ENCODE data around the gene PRKG2. TPM values are rescaled to one million over a fixed set of nuclear protein-coding genes. Genes with fewer than 3 reads are reported as not detected.

Gene PRKG2
- total RNA-seq, 1 donor from 2014 or later = 2.3 TPM

- H3K27me3 Mint-ChIP-seq (ENCODE audit: insufficient read depth, low read depth) = no peaks in the 10 kb centered on the region
- Histone ChIP-seq H3K36me3 (no peaks in the 10 kb centered on the region), H3K9ac (no peak overlapping the region), H3K27me3 (no peaks in the 10 kb centered on the region), H4K20me1 (ENCODE audit: low read depth) (no peaks in the 10 kb centered on the region), H3K4me2 (no peak overlapping the region), H3K9me3 (ENCODE audit: low read depth) (no peaks in the 10 kb centered on the region), H3K4me1 (no peaks in the 10 kb centered on the region), H3K4me3 (no peak overlapping the region), H3K79me2 (ENCODE audit: low read depth) (no peaks in the 10 kb centered on the region), H3K27ac (no peak overlapping the region), H2AFZ (replicated peaks) (peak overlapping the region; percentile 97), H3F3A (ENCODE audit: low read depth) (no peaks in the 10 kb centered on the region)
- H3K9me3 Mint-ChIP-seq = no peaks in the 10 kb centered on the region
- TF ChIP-seq EZH2phosphoT487 (IDR thresholded peaks at IDR 0.05) (no peak), EZH2 (IDR thresholded peaks at IDR 0.05) (no peak)
- no peak overlapping the region for H3K27ac Mint-ChIP-seq
- DNase-seq (ENCODE audit: low spot score) = no peak
- no peaks in the 10 kb centered on the region for H3K4me1 Mint-ChIP-seq
- no peak overlapping the region for H3K4me3 Mint-ChIP-seq
- no peaks in the 10 kb centered on the region for H3K36me3 Mint-ChIP-seq
These were observed 44.0 kb upstream of the PRKG2 start for GRCh38 chr4:81258841-81259550.

GRCh38 chr4:81257816-81258215 lies 42.8 kb upstream of the PRKG2 start:
- Histone ChIP-seq H3K36me3 (no peaks in the 10 kb centered on the region), H3K27me3 (no peaks in the 10 kb centered on the region), H3K27ac (no peak overlapping the region), H3K79me2 (ENCODE audit: low read depth) (no peaks in the 10 kb centered on the region), H2AFZ (replicated peaks) (no peak overlapping the region), H3K4me2 (no peak overlapping the region), H3F3A (ENCODE audit: low read depth) (no peaks in the 10 kb centered on the region), H3K9ac (no peak overlapping the region), H3K4me3 (no peak overlapping the region), H4K20me1 (ENCODE audit: low read depth) (no peaks in the 10 kb centered on the region), H3K9me3 (ENCODE audit: low read depth) (no peaks in the 10 kb centered on the region), H3K4me1 (no peaks in the 10 kb centered on the region)
- Mint-ChIP-seq H3K27me3 (ENCODE audit: insufficient read depth, low read depth) (no peaks in the 10 kb centered on the region), H3K27ac (no peak overlapping the region), H3K4me3 (no peak overlapping the region), H3K9me3 (no peaks in the 10 kb centered on the region), H3K36me3 (no peaks in the 10 kb centered on the region), H3K4me1 (no peaks in the 10 kb centered on the region)
- no peak for TF ChIP-seq EZH2 (IDR thresholded peaks at IDR 0.05)
- TF ChIP-seq, protein P1, sequence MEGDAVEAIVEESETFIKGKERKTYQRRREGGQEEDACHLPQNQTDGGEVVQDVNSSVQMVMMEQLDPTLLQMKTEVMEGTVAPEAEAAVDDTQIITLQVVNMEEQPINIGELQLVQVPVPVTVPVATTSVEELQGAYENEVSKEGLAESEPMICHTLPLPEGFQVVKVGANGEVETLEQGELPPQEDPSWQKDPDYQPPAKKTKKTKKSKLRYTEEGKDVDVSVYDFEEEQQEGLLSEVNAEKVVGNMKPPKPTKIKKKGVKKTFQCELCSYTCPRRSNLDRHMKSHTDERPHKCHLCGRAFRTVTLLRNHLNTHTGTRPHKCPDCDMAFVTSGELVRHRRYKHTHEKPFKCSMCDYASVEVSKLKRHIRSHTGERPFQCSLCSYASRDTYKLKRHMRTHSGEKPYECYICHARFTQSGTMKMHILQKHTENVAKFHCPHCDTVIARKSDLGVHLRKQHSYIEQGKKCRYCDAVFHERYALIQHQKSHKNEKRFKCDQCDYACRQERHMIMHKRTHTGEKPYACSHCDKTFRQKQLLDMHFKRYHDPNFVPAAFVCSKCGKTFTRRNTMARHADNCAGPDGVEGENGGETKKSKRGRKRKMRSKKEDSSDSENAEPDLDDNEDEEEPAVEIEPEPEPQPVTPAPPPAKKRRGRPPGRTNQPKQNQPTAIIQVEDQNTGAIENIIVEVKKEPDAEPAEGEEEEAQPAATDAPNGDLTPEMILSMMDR (IDR thresholded peaks at IDR 0.05) = no peak
- no peak for TF ChIP-seq EZH2phosphoT487 (IDR thresholded peaks at IDR 0.05)
- no peak for DNase-seq (ENCODE audit: low spot score)

GRCh38 chr4:81257021-81257420 lies 42.0 kb upstream of the PRKG2 start:
- no peak for DNase-seq (ENCODE audit: low spot score)
- H3K27me3 Mint-ChIP-seq (ENCODE audit: insufficient read depth, low read depth) = no peaks in the 10 kb centered on the region
- no peaks in the 10 kb centered on the region for H3K4me1 Mint-ChIP-seq
- Histone ChIP-seq H3K36me3 (no peaks in the 10 kb centered on the region), H3K9ac (no peak overlapping the region), H3K4me3 (no peak overlapping the region), H3K4me2 (no peak overlapping the region), H3K27me3 (no peaks in the 10 kb centered on the region), H3K9me3 (ENCODE audit: low read depth) (no peaks in the 10 kb centered on the region), H3K4me1 (no peaks in the 10 kb centered on the region), H2AFZ (replicated peaks) (no peak overlapping the region), H3K27ac (no peak overlapping the region), H4K20me1 (ENCODE audit: low read depth) (no peaks in the 10 kb centered on the region), H3K79me2 (ENCODE audit: low read depth) (no peaks in the 10 kb centered on the region), H3F3A (ENCODE audit: low read depth) (no peaks in the 10 kb centered on the region)
- no peaks in the 10 kb centered on the region for H3K9me3 Mint-ChIP-seq
- H3K36me3 Mint-ChIP-seq = no peaks in the 10 kb centered on the region
- H3K4me3 Mint-ChIP-seq = no peak overlapping the region
- no peak overlapping the region for H3K27ac Mint-ChIP-seq
- TF ChIP-seq, protein P1 (IDR thresholded peaks at IDR 0.05) = no peak
- no peak for TF ChIP-seq EZH2 (IDR thresholded peaks at IDR 0.05)
- TF ChIP-seq EZH2phosphoT487 (IDR thresholded peaks at IDR 0.05) = no peak
